Mesenchymal stem cell (in vitro differentiated cells and primary cell): Measurements from ENCODE around the gene HYOU1.
A peak's percentile ranks its signal among the peaks of the same experiment; 100 is the strongest.

Source experiments
- DNase-seq: peaks from one replicate; pipeline ENCODE4 v3.0.0-alpha.2; 2013
- H2AFZ ChIP-seq: one replicate; pipeline ENCODE4 v1.6.1; 2013; ENCODE audit warnings: low read depth, mild to moderate bottlenecking, control low read depth, inconsistent platforms, low read length, moderate library complexity
- H2AK5ac ChIP-seq: 2 replicates; pipeline ENCODE4 v1.6.1; 2013; ENCODE audit warnings: low read length, moderate library complexity, mild to moderate bottlenecking, inconsistent platforms; ENCODE audit not compliant: severe bottlenecking
- H2BK120ac ChIP-seq: one replicate; pipeline ENCODE4 v1.6.1; 2013; ENCODE audit warnings: low read depth, mild to moderate bottlenecking, inconsistent platforms, low read length, moderate library complexity
- H2BK12ac ChIP-seq, 2 experiments: one replicate each; pipeline ENCODE4 v1.6.1; 2013; ENCODE audit warnings: inconsistent platforms in 2 of 2, low read length in 2 of 2, mild to moderate bottlenecking in 2 of 2, moderate library complexity in 2 of 2, control low read depth in 1 of 2
- H2BK15ac ChIP-seq: one replicate; pipeline ENCODE4 v1.6.1; 2013; ENCODE audit warnings: mild to moderate bottlenecking, low read depth, inconsistent platforms; ENCODE audit not compliant: poor library complexity, severe bottlenecking
- H2BK5ac ChIP-seq: 2 replicates; pipeline ENCODE4 v1.6.1; 2013; ENCODE audit warnings: low read depth, mild to moderate bottlenecking, low read length, control low read depth, inconsistent platforms; ENCODE audit not compliant: poor library complexity, severe bottlenecking
- H3K14ac ChIP-seq, 2 experiments: one replicate each; pipeline ENCODE4 v1.6.1; 2013; ENCODE audit warnings: inconsistent platforms in 2 of 2, low read length in 2 of 2, control low read depth in 1 of 2, mild to moderate bottlenecking in 1 of 2, moderate library complexity in 1 of 2
- H3K18ac ChIP-seq, 2 experiments: one replicate each; pipeline ENCODE4 v1.6.1; 2013; ENCODE audit warnings: inconsistent platforms in 2 of 2, low read length in 2 of 2, control low read depth in 1 of 2, low read depth in 1 of 2, mild to moderate bottlenecking in 1 of 2
- H3K23ac ChIP-seq, 2 experiments: one replicate each; pipeline ENCODE4 v1.6.1; 2013; ENCODE audit warnings: inconsistent platforms in 2 of 2, low read length in 2 of 2, mild to moderate bottlenecking in 2 of 2, moderate library complexity in 2 of 2, control low read depth in 1 of 2
- H3K27ac ChIP-seq: 2 replicates; pipeline ENCODE4 v1.5.1; 2013; ENCODE audit warnings: mild to moderate bottlenecking, moderate library complexity, low read length, control low read depth, inconsistent platforms; ENCODE audit not compliant: poor library complexity, severe bottlenecking
- H3K27me3 ChIP-seq, 2 experiments: 2 replicates each; pipeline versions ENCODE4 v1.6.1 to v1.7.0; 2013; ENCODE audit warnings: low read length in 2 of 2, mild to moderate bottlenecking in 2 of 2, moderate library complexity in 2 of 2, control low read depth in 1 of 2, inconsistent platforms in 1 of 2; ENCODE audit not compliant: control insufficient read depth in 1 of 2, insufficient read depth in 1 of 2
- H3K36me3 ChIP-seq, 2 experiments: 2 replicates each; pipeline versions ENCODE4 v1.6.1 to v1.7.0; 2013; ENCODE audit warnings: low read length in 2 of 2, control low read depth in 1 of 2, inconsistent platforms in 1 of 2, low read depth in 1 of 2, mild to moderate bottlenecking in 1 of 2; ENCODE audit not compliant: insufficient read depth in 2 of 2, control insufficient read depth in 1 of 2
- H3K4ac ChIP-seq, 2 experiments: one replicate each; pipeline ENCODE4 v1.6.1; 2013; ENCODE audit warnings: inconsistent platforms in 2 of 2, low read length in 2 of 2, mild to moderate bottlenecking in 2 of 2, moderate library complexity in 2 of 2, control low read depth in 1 of 2, low read depth in 1 of 2
- H3K4me1 ChIP-seq: 2 replicates; pipeline ENCODE4 v1.6.1; 2013; ENCODE audit warnings: low read depth, low read length, control low read depth; ENCODE audit not compliant: control insufficient read depth, insufficient read depth
- H3K4me2 ChIP-seq: 2 replicates; pipeline ENCODE4 v1.6.1; 2013; ENCODE audit warnings: low read length, mild to moderate bottlenecking, inconsistent platforms; ENCODE audit not compliant: poor library complexity, severe bottlenecking
- H3K4me3 ChIP-seq, 2 experiments: 2 replicates each; pipeline versions ENCODE4 v1.5.1 to v1.7.0; 2013; ENCODE audit warnings: low read length in 2 of 2, mild to moderate bottlenecking in 2 of 2, control low read depth in 1 of 2, low read depth in 1 of 2; ENCODE audit not compliant: insufficient read depth in 1 of 2
- H3K79me1 ChIP-seq: replicated peaks from 2 replicates; pipeline ENCODE4 v1.6.1; 2013; ENCODE audit warnings: mild to moderate bottlenecking, control low read depth, low read length, inconsistent platforms; ENCODE audit not compliant: poor library complexity, severe bottlenecking
- H3K9ac ChIP-seq: 2 replicates; pipeline ENCODE4 v1.7.0; 2013; ENCODE audit warnings: mild to moderate bottlenecking, low read length, moderate library complexity
- H3K9me3 ChIP-seq: 2 replicates; pipeline ENCODE4 v1.7.0; 2013; ENCODE audit warnings: mild to moderate bottlenecking, low read length; ENCODE audit not compliant: control insufficient read depth
- H4K8ac ChIP-seq: one replicate; pipeline ENCODE4 v1.6.1; 2013; ENCODE audit warnings: inconsistent platforms, mild to moderate bottlenecking, low read length, moderate library complexity
- H4K91ac ChIP-seq: one replicate; pipeline ENCODE4 v1.6.1; 2013; ENCODE audit warnings: mild to moderate bottlenecking, low read length, inconsistent platforms
- WGBS: methylation state at CpG from one replicate; pipeline ENCODE4 v1.1.7; 2013; ENCODE audit warnings: mixed read lengths; 5-methylcytosine and 5-hydroxymethylcytosine counted together

The HYOU1 gene

GRCh38 chr11:119084663-119085436 lies 27.8 kb upstream of the HYOU1 start, which contains the start of gene HMBS:
HMBS (plus strand) TSS chr11:119084881; CDS start chr11:119085034, 153 bp downstream.
- H3K23ac ChIP-seq: peak within 1 kb of the TSS in 1 of 2 experiments; percentile 35
- H4K91ac ChIP-seq: peak within 1 kb of the TSS; percentile 76

DNA sequence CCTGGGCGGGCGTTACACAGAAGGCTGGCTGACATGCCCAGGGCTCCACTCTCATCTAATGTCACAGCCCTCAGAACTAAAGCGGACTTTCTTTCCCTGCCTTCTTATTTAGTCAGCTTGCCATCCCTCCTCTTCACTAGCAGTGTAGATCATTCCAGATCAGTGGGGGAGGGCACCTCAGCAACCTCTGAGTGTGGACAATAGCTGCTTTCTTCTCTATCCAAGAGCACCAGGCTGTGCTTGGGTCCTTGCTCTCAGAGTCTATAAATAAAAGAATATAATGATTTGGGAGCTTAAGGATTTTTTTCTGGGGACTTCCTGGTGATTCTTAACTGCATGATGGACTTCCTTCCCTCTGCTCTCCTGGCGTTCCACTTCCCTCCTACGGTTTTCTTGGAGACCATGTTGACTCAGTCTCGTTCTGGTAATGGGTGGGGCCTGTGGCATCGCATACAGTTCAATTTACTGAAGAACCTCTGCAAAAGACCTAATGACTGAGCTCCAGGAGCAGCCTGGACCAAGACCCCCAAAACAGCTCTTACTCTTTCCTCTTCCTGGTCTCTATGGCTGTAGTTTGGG lies 24.8 kb upstream of the HYOU1 start:
- Histone ChIP-seq H2BK15ac (no peak overlapping the region), H3K14ac (no peak overlapping the region), H4K91ac (no peak overlapping the region), H3K27ac (no peak overlapping the region), H3K79me1 (peaks cover 1% of the 10 kb centered on the region), H3K9me3 (no peaks in the 10 kb centered on the region), H2AK5ac (no peak overlapping the region), H3K4me1 (peaks cover 5% of the 10 kb centered on the region), H3K27me3 (no peaks in the 10 kb centered on the region), H3K9ac (no peak overlapping the region), H4K8ac (no peak overlapping the region), H3K23ac (no peak overlapping the region), H2AFZ (no peak overlapping the region), H2BK12ac (no peak overlapping the region), H3K4me3 (no peak overlapping the region), H3K18ac (no peak overlapping the region), H2BK120ac (no peak overlapping the region), H3K4ac (no peak overlapping the region), H3K4me2 (no peak overlapping the region), H3K36me3 (peaks cover 51 to 59% of the 10 kb centered on the region in 2 experiments), H2BK5ac (no peak overlapping the region)
- no peak for DNase-seq
- WGBS: 93% methylated on average over 7 of the region's 7 CpGs

More at GRCh38 chr11:119084663-119085436, 27.8 kb upstream of the HYOU1 start, which contains the start of gene HMBS:
- Histone ChIP-seq H2BK5ac (peak within 1 kb of the TSS; percentile 11), H2AFZ (no peak within 1 kb of the TSS), H3K18ac (peak within 1 kb of the TSS; percentile 79 to 92), H4K8ac (peak within 1 kb of the TSS; percentile 76), H3K4me1 (peaks cover 8% of the 10 kb centered on the region), H3K27me3 (no peaks in the 10 kb centered on the region), H3K79me1 (peaks cover 16% of the 10 kb centered on the region), H3K9ac (peak within 1 kb of the TSS; percentile 91), H2BK120ac (no peak within 1 kb of the TSS), H2AK5ac (no peak within 1 kb of the TSS), H3K36me3 (peaks cover 30 to 41% of the 10 kb centered on the region in 2 experiments), H2BK15ac (peak within 1 kb of the TSS; percentile 73), H3K27ac (peak within 1 kb of the TSS; percentile 83), H3K14ac (peak within 1 kb of the TSS in 1 of 2 experiments; percentile 1), H2BK12ac (peak within 1 kb of the TSS in 1 of 2 experiments; percentile 2), H3K4me2 (peak within 1 kb of the TSS; percentile 69), H3K9me3 (no peaks in the 10 kb centered on the region), H3K4ac (peak within 1 kb of the TSS; percentile 42 to 73), H3K4me3 (peak within 1 kb of the TSS; percentile 74 to 87)
- DNase-seq: peak; percentile 98
- WGBS: under 1% methylated on average over 40 of the region's 45 CpGs

DNA sequence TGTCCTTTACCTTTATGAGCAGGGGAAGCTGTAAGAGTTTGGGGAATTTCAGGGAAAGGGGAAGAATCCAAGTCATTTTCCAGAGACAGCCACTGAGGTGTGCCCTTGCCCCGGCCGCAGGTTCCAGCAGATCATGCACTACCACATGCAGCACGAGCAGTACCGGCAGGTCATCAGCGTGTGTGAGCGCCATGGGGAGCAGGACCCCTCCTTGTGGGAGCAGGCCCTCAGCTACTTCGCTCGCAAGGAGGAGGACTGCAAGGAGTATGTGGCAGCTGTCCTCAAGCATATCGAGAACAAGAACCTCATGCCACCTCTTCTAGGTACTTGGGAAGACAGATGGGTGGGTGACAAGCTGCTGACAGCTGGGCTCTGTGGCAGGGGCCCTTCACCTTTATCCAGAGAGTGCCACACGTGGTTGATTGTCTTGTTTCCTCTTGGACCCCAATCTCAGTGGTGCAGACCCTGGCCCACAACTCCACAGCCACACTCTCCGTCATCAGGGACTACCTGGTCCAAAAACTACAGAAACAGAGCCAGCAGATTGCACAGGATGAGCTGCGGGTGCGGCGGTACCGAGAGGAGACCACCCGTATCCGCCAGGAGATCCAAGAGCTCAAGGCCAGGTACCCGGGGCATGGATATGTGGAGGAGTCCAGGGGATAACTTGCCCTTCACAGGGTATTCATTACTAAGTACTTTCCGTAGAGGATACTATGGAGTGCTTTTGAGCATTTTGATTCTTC lies 21.8 kb upstream of the HYOU1 start:
- H3K4me3 ChIP-seq: no peak overlapping the region
- peaks cover 60 to 73% of the 10 kb centered on the region in 2 experiments for H3K36me3 ChIP-seq
- H3K79me1 ChIP-seq: peaks cover 1% of the 10 kb centered on the region
- H3K4me1 ChIP-seq: no peaks in the 10 kb centered on the region
- no peak overlapping the region for H2AK5ac ChIP-seq
- H3K9me3 ChIP-seq: no peaks in the 10 kb centered on the region
- H3K27me3 ChIP-seq: no peaks in the 10 kb centered on the region
- H4K8ac ChIP-seq: no peak overlapping the region
- no peak overlapping the region for H3K18ac ChIP-seq
- no peak overlapping the region for H3K9ac ChIP-seq
- no peak overlapping the region for H3K4me2 ChIP-seq
- peak overlapping the region in 1 of 2 experiments; percentile 53 for H3K14ac ChIP-seq
- no peak overlapping the region for H2BK15ac ChIP-seq
- H2BK12ac ChIP-seq: no peak overlapping the region
- no peak overlapping the region for H3K27ac ChIP-seq
- H2BK5ac ChIP-seq: no peak overlapping the region
- 93% methylated on average over 17 of the region's 19 CpGs for WGBS
- no peak overlapping the region for H2BK120ac ChIP-seq
- H3K23ac ChIP-seq: no peak overlapping the region
- no peak for DNase-seq
- no peak overlapping the region for H3K4ac ChIP-seq
- no peak overlapping the region for H2AFZ ChIP-seq
- no peak overlapping the region for H4K91ac ChIP-seq

- no peaks in the 10 kb centered on the region for H3K27me3 ChIP-seq
- H3K4ac ChIP-seq: no peak overlapping the region
- H2BK15ac ChIP-seq: no peak overlapping the region
- H2BK12ac ChIP-seq: no peak overlapping the region
- H3K14ac ChIP-seq: no peak overlapping the region
- peaks cover 7% of the 10 kb centered on the region for H3K79me1 ChIP-seq
- H3K9me3 ChIP-seq: no peaks in the 10 kb centered on the region
- no peak overlapping the region for H3K9ac ChIP-seq
- no peak overlapping the region for H4K91ac ChIP-seq
- no peak overlapping the region for H2BK120ac ChIP-seq
- H3K23ac ChIP-seq: no peak overlapping the region
- no peak for DNase-seq
- no peak overlapping the region for H3K4me3 ChIP-seq
- no peak overlapping the region for H2AFZ ChIP-seq
- WGBS: 97% methylated on average over 11 of the region's 11 CpGs
- no peak overlapping the region for H4K8ac ChIP-seq
- no peak overlapping the region for H3K4me2 ChIP-seq
- no peak overlapping the region for H2BK5ac ChIP-seq
- H3K27ac ChIP-seq: no peak overlapping the region
- peaks cover 69 to 83% of the 10 kb centered on the region in 2 experiments for H3K36me3 ChIP-seq
- H3K18ac ChIP-seq: no peak overlapping the region
- no peak overlapping the region for H2AK5ac ChIP-seq
- no peaks in the 10 kb centered on the region for H3K4me1 ChIP-seq
These were observed 20.8 kb upstream of the HYOU1 start for GRCh38 chr11:119077839-119078238.
